HK-2 (cell line): Measurements from ENCODE around the gene CACHD1.
"Not testable (repeated sequence)": the region's sequence is repeated elsewhere in the genome, so short reads cannot be mapped to it uniquely, and the experiment has no call there.

ENCODE experiments used
- DNase-seq: peaks from one replicate; pipeline ENCODE4 v3.0.0-alpha.2; 2018; ENCODE audit not compliant: unreplicated experiment

CACHD1 gene

DNA sequence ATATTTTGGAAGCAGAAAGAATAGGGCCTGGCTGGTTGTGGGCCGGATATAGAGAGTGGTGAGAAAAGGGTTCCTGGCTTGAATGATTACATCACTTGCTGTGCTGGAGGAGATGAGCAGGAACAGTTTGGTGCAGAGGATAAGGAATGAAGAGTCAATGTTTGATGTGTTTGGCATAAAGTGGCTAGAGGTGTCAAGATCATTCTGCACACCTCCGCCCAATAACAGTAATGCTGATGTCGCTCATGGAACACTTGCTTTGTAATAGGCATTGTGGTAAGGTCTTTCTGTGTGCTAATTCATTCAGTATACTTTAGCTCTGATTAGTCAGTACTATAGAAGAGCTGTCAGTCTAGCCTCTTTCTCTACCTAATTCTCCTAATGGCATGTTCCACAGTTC, 226.9 kb downstream of the CACHD1 start:
- no peak for DNase-seq

DNA sequence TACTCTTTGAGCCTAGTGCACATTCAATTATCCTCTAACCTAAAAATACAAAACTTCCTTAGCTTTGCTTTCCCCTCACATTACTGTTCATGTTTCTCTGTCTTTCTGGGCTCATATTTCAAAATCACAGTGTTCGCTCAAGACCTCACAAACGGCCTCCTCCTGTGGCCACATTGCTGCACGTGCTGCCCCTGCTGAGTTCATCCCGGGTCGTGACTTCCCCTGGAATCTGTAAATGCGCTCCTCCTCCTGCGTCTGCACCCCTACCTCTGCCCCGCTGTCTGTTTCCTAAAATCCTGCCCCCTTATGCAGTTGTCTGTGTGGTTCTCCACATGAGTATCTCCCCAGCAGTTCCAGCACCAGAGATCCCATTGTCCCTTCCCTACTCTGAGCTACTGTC, 229.4 kb downstream of the CACHD1 start:
- no peak for DNase-seq

DNA sequence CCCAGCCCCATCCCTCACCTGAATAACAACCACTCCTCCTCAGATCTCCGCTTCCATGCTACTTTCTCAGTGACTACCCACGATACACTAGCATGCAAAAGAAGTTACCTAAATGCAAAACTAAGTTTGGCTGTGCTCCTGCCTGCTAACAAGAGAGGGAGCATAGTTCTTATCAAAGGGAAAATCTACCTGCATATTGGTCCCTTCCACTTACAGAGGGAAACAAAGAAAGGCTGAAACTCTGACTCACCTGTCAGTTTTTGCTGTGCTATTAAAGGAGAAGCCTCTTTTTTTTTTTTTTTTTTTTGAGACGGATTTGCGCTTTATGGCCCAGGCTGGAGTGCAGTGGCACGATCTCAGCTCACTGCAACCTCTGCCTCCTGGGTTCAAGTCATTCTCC, 231.1 kb downstream of the CACHD1 start:
- no peak for DNase-seq

DNA sequence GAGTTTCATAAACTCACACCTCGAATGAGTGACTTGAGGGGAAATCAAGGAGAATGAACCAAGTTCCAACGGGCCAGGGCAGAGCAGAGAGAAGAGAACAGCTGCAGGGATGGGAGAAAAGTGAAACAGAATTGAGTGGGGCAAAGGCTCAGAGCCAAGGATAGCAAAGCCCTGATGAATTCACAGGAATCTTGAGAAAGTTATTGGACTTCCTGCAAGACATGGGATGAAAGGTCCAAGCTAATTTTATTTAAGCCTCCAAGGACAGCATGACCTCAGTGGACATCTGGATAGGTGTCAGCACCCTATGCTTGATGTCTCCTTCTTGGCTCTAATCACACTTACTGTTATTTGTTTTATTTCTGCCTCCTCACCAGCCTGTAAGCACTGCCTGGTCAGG, 232.0 kb downstream of the CACHD1 start:
- no peak for DNase-seq

DNA sequence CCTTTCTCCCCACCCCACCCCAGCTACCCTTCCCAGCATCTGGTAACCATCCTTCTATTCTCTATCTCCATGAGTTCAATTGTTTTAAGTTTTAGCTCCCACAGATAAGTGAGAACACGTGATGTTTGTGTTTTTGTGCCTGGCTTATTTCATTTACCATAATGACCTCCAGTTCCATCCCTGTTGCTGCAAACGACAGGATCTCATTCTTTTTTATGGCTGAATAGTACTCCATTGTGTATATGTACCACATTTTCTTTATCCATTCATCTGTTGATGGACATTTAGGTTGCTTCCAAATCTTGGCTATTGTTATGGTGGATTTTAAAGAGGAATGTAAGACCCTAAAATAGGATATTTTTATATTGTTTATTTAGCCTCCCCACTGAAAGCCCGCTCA, 232.7 kb downstream of the CACHD1 start:
- not testable (repeated sequence) for DNase-seq

DNA sequence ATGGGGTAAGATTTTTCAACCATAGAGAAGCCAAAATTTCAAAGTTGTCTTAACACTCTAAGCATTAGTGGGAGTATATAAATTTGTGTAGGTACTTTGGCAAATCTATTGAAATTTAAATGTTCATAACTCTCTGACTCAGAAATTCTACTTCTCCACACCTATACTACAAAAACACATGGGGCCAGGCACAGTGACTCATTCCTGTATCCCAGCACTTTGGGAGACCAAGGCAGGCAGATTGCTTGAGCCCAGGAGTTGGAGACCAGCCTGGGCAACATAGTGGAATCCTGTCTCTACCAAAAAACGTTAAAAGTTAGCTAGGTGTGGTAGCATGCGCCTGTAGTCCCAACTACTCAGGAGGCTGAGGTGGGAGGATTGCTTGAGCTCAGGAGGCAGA, 233.7 kb downstream of the CACHD1 start:
- DNase-seq = no peak

DNA sequence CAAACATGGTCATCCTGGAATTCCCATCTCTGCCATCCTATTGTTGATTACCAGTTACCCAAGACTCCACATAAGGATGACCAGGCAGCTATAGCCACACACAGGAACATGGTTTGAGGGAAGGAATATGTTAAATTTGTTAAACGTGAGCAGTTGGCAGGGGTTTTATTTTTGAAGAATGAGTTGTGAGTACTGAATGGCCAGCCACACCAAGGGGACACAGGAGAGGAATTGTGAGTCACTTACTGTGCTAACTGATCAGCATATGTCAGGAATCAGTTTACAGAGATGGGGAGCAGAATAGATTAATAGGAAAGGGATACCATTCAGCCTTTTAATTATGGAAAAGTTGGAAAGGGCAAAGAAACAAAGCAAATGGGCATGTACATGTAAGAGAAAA, 235.7 kb downstream of the CACHD1 start:
- no peak for DNase-seq

DNA sequence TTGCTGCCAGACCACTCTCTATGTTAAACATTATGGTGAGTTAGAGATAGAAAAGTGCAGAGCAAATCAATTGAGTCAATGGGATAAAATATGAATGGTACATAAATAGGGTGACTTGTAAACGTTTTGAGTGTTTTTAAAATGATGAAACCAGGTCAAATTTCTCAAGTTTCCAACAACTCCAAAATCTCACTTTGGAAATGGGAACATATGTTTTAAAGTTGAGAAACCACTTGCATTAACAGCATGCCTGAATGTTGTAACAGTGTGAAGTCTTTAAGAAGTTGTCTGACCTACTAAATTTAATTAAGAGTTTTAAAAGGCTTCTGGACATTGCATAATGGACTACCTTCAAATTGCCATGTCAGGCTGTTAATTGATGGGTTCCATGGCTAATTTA, 241.3 kb downstream of the CACHD1 start:
- no peak for DNase-seq

DNA sequence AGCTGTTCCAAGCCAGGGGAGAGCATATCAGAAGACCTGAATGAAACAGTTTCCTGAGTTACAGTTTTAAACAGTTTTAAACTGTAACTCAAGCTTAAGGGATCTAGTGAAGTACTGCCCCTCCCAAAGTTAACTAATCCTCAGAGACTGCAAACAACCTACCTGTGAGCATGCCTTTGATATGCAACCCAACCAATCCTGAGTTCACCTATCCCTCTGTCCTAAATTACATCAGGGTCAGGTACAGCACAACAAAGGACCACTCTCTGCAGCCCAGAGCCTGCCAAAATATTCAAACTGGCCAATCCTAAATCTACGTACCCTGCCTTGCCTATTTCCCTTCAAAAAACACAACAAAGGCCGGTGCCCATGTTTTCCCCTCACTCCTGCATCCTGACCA, 242.1 kb downstream of the CACHD1 start:
- DNase-seq = no peak

DNA sequence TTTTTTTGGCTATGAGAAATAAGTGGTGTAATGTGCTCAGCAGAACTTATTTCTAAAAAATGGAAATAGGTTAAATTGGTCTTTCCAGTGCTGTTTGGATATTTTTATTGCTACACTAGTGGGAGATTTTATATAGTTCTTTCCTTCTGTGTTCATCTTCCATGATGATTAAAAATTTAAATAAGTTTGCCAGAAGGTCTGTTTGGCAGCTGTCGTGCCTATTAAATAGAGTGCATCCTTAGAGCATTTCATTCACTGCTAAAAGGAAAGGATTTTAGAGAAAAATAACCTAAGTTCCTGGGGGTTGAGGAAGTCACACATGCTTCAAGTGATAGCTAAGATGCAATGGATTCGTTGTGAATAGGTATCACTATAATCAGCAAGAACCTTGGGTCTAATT, 245.3 kb downstream of the CACHD1 start:
- DNase-seq = no peak

DNA sequence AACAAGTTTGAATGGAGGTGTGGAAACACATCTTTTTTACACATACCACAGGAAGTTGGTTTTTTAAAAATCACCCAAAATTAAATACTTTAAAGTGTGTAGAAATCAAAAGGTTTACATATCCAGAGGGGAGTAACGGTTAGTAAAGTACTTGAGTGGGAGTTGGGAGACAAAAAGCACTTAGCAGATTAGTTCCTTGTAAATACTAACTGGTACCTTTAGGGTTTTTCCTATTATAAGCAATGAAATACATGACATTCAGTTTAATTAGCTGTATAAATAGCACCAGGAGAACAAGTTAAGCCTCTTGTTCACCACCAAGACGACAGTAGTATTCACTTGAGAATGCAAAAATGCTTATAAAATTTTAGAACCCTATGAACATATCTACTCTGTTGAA, 251.2 kb downstream of the CACHD1 start:
- DNase-seq = no peak

DNA sequence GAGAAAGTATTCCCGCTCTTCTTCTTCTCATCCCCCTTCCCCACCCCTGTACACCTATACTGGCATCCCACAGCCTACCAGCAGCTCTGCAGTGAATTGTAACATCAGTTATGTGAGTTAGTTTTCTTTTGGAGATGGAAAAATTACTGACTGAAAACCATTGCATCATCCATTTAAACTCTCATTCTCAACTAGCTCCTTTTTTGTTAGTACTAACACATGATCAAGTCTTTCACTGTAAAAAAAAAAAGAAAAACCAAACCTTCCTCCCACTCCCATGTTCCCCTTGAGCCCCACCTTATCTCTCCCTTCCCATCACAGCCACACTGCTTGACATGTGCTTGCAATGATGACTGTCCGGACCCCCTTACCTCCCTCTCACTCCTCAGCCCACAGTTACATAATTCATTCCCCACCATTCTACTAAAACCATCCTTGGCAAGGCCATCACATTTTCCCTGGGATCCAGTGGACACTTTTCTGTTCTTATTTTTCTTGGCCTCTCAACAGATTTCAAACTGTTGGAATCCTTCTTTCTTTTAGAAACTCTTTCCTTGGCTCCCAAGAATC, 251.7 kb downstream of the CACHD1 start:
- DNase-seq = no peak

DNA sequence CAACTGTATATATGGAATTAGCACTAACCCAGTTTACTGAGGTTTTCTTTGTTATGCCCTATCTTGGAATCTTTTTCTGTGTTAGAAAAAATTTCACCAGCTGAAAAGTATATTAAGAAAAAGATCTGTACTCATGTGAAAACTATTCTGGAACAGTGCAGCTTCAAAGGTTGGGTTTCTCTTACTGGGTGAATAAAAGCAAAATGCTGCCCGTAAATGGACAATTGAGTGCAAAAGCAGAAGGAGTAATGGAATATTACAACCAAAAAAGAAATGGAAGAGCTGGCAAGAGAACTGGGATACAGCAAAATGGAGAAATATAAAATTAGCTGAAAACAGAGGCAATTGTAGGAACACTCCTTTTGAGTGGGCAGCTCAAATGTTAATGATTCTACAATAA, 257.9 kb downstream of the CACHD1 start:
- DNase-seq = no peak

DNA sequence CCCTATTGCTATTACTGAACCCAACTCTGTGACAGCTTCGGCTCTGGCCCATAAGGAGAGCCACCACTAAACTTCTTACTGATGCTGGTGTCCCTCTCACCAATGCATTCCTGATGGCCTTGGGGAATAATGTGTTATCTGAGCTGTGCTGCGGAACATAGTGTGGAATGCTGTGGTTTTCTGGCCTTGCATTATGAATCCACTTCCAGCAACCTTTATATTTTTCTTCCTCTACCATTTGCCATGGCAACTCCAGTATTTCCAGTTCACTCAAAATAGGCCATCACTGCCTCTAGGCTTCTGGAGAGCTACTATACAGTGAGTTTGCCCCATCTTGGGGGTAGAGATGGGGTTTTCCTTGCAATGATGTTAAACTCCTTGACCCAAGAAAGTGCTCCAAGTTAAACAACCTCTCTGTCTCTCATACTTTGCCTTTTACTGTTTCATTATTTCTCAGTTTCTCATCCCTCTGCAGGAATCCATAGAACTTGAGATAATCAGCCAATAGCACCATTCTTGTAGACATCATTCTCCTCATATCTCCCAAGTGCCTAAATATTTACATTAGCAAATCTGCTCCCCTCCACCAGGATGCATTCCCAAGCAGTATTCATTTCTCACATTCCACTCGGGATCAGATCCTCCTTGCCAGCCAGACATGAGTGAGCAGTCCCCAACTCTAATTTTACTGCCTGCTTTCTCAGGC, 263.8 kb downstream of the CACHD1 start:
- no peak for DNase-seq

DNA sequence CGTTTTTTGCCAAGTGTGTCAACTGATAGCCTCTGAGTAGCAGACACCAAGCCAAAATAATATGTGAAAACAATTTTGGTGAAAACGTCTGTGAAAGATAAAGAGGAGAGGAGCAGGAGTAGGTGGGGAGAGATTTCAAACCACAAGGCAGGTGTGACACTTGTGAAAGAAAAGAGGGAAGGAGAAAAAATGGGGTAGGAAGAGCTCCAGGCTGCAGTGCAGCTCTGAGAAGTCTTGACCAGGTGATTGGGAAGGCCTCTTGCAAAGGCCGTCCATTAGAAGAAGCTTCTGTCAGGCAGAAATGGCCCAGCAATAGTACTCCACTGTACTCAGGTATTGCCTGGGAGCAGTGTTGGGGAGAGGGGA, 264.3 kb downstream of the CACHD1 start:
- no peak for DNase-seq

DNA sequence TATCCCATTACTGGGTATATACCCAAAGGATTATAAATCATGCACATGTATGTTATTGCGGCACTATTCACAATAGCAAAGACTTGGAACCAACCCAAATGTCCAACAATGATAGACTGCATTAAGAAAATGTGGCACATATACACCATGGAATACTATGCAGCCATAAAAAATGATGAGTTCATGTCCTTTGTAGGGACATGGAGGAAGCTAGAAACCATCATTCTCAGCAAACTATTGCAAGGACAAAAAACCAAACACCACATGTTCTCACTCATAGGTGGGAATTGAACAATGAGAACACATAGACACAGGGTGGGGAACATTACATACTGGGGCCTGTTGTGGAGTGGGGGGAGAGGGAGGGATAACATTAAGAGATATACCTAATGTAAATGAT, 270.8 kb downstream of the CACHD1 start:
- DNase-seq = not testable (repeated sequence)
